ENCODE results near the gene STK32A. TPM values are rescaled to one million over a fixed set of nuclear protein-coding genes. Genes with fewer than 3 reads are reported as not detected.

STK32A gene
- total RNA-seq, 1 donor from 2014 or later: not detected

DNA sequence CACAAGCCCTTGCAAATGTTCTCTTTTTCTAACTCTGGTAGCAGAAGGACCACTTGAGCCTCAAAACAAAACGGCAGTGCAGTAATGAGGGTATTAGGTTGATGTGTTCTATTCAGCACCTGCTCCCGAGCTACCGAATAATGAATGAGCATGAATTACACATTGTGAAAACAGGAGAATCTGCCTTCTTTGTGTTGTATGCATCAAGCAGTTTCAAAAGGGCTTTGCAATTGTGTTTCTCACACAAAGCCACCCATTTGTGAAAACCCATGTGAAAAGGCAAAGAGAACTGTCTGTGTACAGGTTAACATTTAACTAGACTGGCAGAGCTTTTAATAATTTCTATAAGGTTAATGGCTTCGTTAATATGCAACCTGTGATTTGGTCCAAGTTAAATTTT lies 97.8 kb downstream of the STK32A start:
- H3K4me1 Mint-ChIP-seq (ENCODE audit: low read depth): no peaks in the 10 kb centered on the region
- no peak overlapping the region for H3K27ac Mint-ChIP-seq
- no peaks in the 10 kb centered on the region for H3K36me3 Mint-ChIP-seq (ENCODE audit: low read depth)
- H3K4me3 Mint-ChIP-seq (ENCODE audit: low read depth): no peak overlapping the region
- intact Hi-C loops (cut with micrococcal nuclease): no loop called here
- H3K27me3 Mint-ChIP-seq (ENCODE audit: low read depth): no peaks in the 10 kb centered on the region
- DNase-seq (ENCODE audit: low spot score): no peak
- no peaks in the 10 kb centered on the region for H3K9me3 Mint-ChIP-seq

- no peaks in the 10 kb centered on the region for H3K9me3 Mint-ChIP-seq
- no peaks in the 10 kb centered on the region for H3K4me1 Mint-ChIP-seq (ENCODE audit: low read depth)
- H3K36me3 Mint-ChIP-seq (ENCODE audit: low read depth): no peaks in the 10 kb centered on the region
- DNase-seq (ENCODE audit: low spot score): no peak
- no peak overlapping the region for H3K4me3 Mint-ChIP-seq (ENCODE audit: low read depth)
- no peak overlapping the region for H3K27ac Mint-ChIP-seq
- intact Hi-C loops (cut with micrococcal nuclease): no loop called here
- no peaks in the 10 kb centered on the region for H3K27me3 Mint-ChIP-seq (ENCODE audit: low read depth)
These were observed 102.0 kb downstream of the STK32A start for GRCh38 chr5:147336876-147337275.

GRCh38 chr5:147339313-147339712 lies 104.5 kb downstream of the STK32A start:
- Mint-ChIP-seq H3K9me3 (no peaks in the 10 kb centered on the region), H3K27me3 (ENCODE audit: low read depth) (no peaks in the 10 kb centered on the region), H3K27ac (no peak overlapping the region), H3K4me1 (ENCODE audit: low read depth) (no peaks in the 10 kb centered on the region), H3K4me3 (ENCODE audit: low read depth) (no peak overlapping the region), H3K36me3 (ENCODE audit: low read depth) (no peaks in the 10 kb centered on the region)
- DNase-seq (ENCODE audit: low spot score): no peak
- intact Hi-C loops (cut with micrococcal nuclease): no loop called here

DNA sequence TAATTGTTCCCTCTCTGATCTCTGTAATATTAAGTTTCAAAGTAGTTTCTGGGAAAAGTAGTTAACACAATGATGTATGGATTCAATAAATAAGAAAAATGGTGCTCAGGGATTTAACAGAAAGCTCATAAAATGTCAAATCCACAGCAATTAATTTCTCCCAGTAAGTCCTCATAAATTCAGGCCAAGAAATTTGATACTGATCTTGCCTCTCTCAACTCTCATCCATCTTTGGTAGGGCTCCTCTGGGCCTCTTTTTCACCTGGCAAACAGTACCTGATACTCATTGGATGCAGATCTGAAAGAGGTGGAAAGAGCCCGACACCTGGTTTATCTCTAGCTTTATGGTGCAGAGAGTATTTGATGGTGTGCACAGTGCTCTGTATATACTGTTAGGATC lies 106.1 kb downstream of the STK32A start:
- Mint-ChIP-seq H3K4me1 (ENCODE audit: low read depth) (no peaks in the 10 kb centered on the region), H3K9me3 (no peaks in the 10 kb centered on the region), H3K27ac (no peak overlapping the region), H3K4me3 (ENCODE audit: low read depth) (no peak overlapping the region), H3K36me3 (ENCODE audit: low read depth) (no peaks in the 10 kb centered on the region), H3K27me3 (ENCODE audit: low read depth) (no peaks in the 10 kb centered on the region)
- intact Hi-C loops (cut with micrococcal nuclease): no loop called here
- no peak for DNase-seq (ENCODE audit: low spot score)

GRCh38 chr5:147341345-147341744 lies 106.5 kb downstream of the STK32A start:
- Mint-ChIP-seq H3K27me3 (ENCODE audit: low read depth) (no peaks in the 10 kb centered on the region), H3K9me3 (no peaks in the 10 kb centered on the region), H3K4me3 (ENCODE audit: low read depth) (no peak overlapping the region), H3K36me3 (ENCODE audit: low read depth) (no peaks in the 10 kb centered on the region), H3K27ac (no peak overlapping the region), H3K4me1 (ENCODE audit: low read depth) (no peaks in the 10 kb centered on the region)
- no peak for DNase-seq (ENCODE audit: low spot score)
- intact Hi-C loops (cut with micrococcal nuclease): no loop called here

- intact Hi-C loops (cut with micrococcal nuclease): no loop called here
- no peak for DNase-seq (ENCODE audit: low spot score)
- H3K27me3 Mint-ChIP-seq (ENCODE audit: low read depth): no peaks in the 10 kb centered on the region
These were observed 110.0 kb downstream of the STK32A start for GRCh38 chr5:147344861-147345260.

DNA sequence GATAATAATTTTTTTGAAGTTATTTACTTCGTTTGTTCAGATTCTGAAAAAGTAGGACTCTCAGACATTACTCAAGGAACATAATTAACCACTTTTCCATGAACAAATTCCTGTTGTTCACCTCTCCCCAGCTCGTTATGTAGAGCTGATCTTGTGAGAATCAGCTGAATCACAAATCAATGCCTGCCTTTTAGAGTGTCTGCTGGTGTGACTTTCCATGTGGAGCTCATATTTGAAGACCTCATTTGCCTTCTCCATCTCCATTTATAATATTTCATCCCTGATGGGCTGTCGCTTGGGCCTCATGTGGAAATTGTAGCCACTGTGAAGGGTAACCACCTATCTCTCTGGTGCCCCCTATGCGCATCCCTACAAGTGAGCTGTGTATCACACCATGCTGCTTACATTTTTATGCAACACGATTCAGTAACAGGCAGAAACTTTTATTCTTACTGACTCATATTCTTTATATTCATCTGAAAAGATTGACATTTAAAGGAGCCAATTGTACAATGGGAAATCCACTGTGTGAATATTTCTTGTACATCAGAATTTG lies 111.3 kb downstream of the STK32A start:
- H3K4me3 Mint-ChIP-seq (ENCODE audit: low read depth): no peak overlapping the region
- H3K27ac Mint-ChIP-seq: no peak overlapping the region
- DNase-seq (ENCODE audit: low spot score): no peak
- no peaks in the 10 kb centered on the region for H3K9me3 Mint-ChIP-seq
- no peaks in the 10 kb centered on the region for H3K36me3 Mint-ChIP-seq (ENCODE audit: low read depth)
- H3K27me3 Mint-ChIP-seq (ENCODE audit: low read depth): no peaks in the 10 kb centered on the region
- no peaks in the 10 kb centered on the region for H3K4me1 Mint-ChIP-seq (ENCODE audit: low read depth)
- intact Hi-C loops (cut with micrococcal nuclease): no loop called here

More at GRCh38 chr5:147344861-147345260, 110.0 kb downstream of the STK32A start:
- Mint-ChIP-seq H3K4me3 (ENCODE audit: low read depth) (no peak overlapping the region), H3K27ac (no peak overlapping the region), H3K36me3 (ENCODE audit: low read depth) (no peaks in the 10 kb centered on the region), H3K4me1 (ENCODE audit: low read depth) (no peaks in the 10 kb centered on the region), H3K9me3 (no peaks in the 10 kb centered on the region)

- no peak overlapping the region for H3K27ac Mint-ChIP-seq
- no peak for DNase-seq (ENCODE audit: low spot score)
- no peaks in the 10 kb centered on the region for H3K9me3 Mint-ChIP-seq
- H3K4me3 Mint-ChIP-seq (ENCODE audit: low read depth): no peak overlapping the region
- no peaks in the 10 kb centered on the region for H3K4me1 Mint-ChIP-seq (ENCODE audit: low read depth)
- no peaks in the 10 kb centered on the region for H3K36me3 Mint-ChIP-seq (ENCODE audit: low read depth)
- intact Hi-C loops (cut with micrococcal nuclease): no loop called here
- H3K27me3 Mint-ChIP-seq (ENCODE audit: low read depth): no peaks in the 10 kb centered on the region
These were observed 113.2 kb downstream of the STK32A start for GRCh38 chr5:147348046-147348445.

DNA sequence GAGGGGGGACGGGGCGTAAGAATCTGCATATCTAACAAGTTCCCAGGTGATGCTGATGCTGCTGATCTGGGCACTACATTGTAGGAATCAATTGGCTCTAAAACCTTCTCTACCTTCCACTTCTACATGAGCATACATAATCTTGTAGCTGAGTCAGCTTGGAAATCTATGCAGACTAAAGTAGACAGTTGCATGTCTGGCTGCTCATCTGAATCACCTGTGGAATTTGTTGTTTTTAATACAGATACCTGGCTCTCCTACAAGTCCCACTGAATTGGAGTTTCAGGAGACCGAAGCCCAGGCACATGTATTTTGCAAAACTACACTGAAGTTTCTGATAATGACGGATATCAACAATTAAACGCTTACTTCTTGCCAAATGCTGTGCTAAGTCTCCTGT lies 113.6 kb downstream of the STK32A start:
- no peaks in the 10 kb centered on the region for H3K36me3 Mint-ChIP-seq (ENCODE audit: low read depth)
- no peak overlapping the region for H3K4me3 Mint-ChIP-seq (ENCODE audit: low read depth)
- no peaks in the 10 kb centered on the region for H3K9me3 Mint-ChIP-seq
- no peaks in the 10 kb centered on the region for H3K27me3 Mint-ChIP-seq (ENCODE audit: low read depth)
- H3K4me1 Mint-ChIP-seq (ENCODE audit: low read depth): no peaks in the 10 kb centered on the region
- no peak overlapping the region for H3K27ac Mint-ChIP-seq
- no peak for DNase-seq (ENCODE audit: low spot score)
- intact Hi-C loops (cut with micrococcal nuclease): no loop called here

- no peak overlapping the region for H3K27ac Mint-ChIP-seq
- H3K36me3 Mint-ChIP-seq (ENCODE audit: low read depth): no peaks in the 10 kb centered on the region
- no peak overlapping the region for H3K4me3 Mint-ChIP-seq (ENCODE audit: low read depth)
- peaks cover 2% of the 10 kb centered on the region for H3K27me3 Mint-ChIP-seq (ENCODE audit: low read depth)
- DNase-seq (ENCODE audit: low spot score): no peak
- no peaks in the 10 kb centered on the region for H3K9me3 Mint-ChIP-seq
- no peaks in the 10 kb centered on the region for H3K4me1 Mint-ChIP-seq (ENCODE audit: low read depth)
- intact Hi-C loops (cut with micrococcal nuclease): no loop called here
These were observed 114.4 kb downstream of the STK32A start for GRCh38 chr5:147349241-147349640.

DNA sequence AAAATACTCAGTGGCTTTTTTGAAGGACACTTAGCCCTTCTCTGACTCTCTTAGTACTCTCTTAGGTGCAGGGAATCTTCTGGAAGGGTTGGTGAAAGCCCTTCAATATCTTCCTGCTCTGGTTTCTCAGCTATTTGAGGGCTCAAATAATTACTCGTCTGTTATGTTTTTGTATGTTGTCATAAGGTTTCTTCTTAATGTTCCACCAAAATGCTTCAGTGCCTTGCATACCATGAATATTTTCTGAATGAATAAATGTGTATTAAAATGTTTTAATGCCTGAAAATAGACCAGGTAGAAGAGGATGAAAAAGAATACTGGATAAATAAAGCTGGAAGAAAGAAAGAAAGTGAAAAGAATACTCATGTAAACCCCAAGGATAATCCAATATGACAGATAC lies 124.3 kb downstream of the STK32A start:
- Mint-ChIP-seq H3K4me1 (ENCODE audit: low read depth) (no peaks in the 10 kb centered on the region), H3K4me3 (ENCODE audit: low read depth) (no peak overlapping the region)

GRCh38 chr5:147359581-147359980 lies 124.8 kb downstream of the STK32A start:
- Mint-ChIP-seq H3K27me3 (ENCODE audit: low read depth) (no peaks in the 10 kb centered on the region), H3K36me3 (ENCODE audit: low read depth) (no peaks in the 10 kb centered on the region), H3K9me3 (no peaks in the 10 kb centered on the region), H3K4me1 (ENCODE audit: low read depth) (no peaks in the 10 kb centered on the region), H3K4me3 (ENCODE audit: low read depth) (no peak overlapping the region), H3K27ac (no peak overlapping the region)
- intact Hi-C loops (cut with micrococcal nuclease): no loop called here
- no peak for DNase-seq (ENCODE audit: low spot score)

More for the DNA sequence above, 124.3 kb downstream of the STK32A start:
- DNase-seq (ENCODE audit: low spot score): no peak
- intact Hi-C loops (cut with micrococcal nuclease): no loop called here
- H3K27me3 Mint-ChIP-seq (ENCODE audit: low read depth): no peaks in the 10 kb centered on the region
- no peak overlapping the region for H3K27ac Mint-ChIP-seq
- no peaks in the 10 kb centered on the region for H3K9me3 Mint-ChIP-seq
- H3K36me3 Mint-ChIP-seq (ENCODE audit: low read depth): no peaks in the 10 kb centered on the region

GRCh38 chr5:147360816-147361215 lies 126.0 kb downstream of the STK32A start:
- intact Hi-C loops (cut with micrococcal nuclease): no loop called here
- no peaks in the 10 kb centered on the region for H3K36me3 Mint-ChIP-seq (ENCODE audit: low read depth)
- no peaks in the 10 kb centered on the region for H3K4me1 Mint-ChIP-seq (ENCODE audit: low read depth)
- DNase-seq (ENCODE audit: low spot score): no peak
- H3K9me3 Mint-ChIP-seq: no peaks in the 10 kb centered on the region
- H3K4me3 Mint-ChIP-seq (ENCODE audit: low read depth): no peak overlapping the region
- H3K27ac Mint-ChIP-seq: no peak overlapping the region
- H3K27me3 Mint-ChIP-seq (ENCODE audit: low read depth): no peaks in the 10 kb centered on the region
